C4-2B (cell line): Measurements from ENCODE around the gene POLQ.

Experiments used
- CTCF ChIP-seq: fragments of 450-650 bp; conservative IDR thresholded peaks from 2 replicates; pipeline ENCODE4 v1.5.1; 2017; ENCODE audit warnings: mild to moderate bottlenecking
- ZFX ChIP-seq: fragments of 450-650 bp; IDR thresholded peaks from 2 replicates; pipeline ENCODE4 v1.6.1; 2017

- TF ChIP-seq CTCF (no peak), ZFX (no peak)
Observed at GRCh38 chr3:121414924-121415323, 130.9 kb downstream of the POLQ start.
